DND-41 (cell line): ENCODE data around the gene NUP210L.

Experiments
- EZH2 ChIP-seq: IDR thresholded peaks from 3 replicates; pipeline ENCODE4 v1.6.1; 2012; ENCODE audit warnings: borderline replicate concordance, low read depth, mild to moderate bottlenecking, moderate library complexity, low read length, inconsistent platforms; ENCODE audit not compliant: severe bottlenecking
- TF ChIP-seq, protein P1 (sequence below): IDR thresholded peaks from 2 replicates; pipeline ENCODE4 v1.5.1; 2012; ENCODE audit warnings: borderline replicate concordance, low read length, moderate library complexity, mild to moderate bottlenecking; ENCODE audit not compliant: poor library complexity, severe bottlenecking; ENCODE audit errors: extremely low read depth

DNA sequence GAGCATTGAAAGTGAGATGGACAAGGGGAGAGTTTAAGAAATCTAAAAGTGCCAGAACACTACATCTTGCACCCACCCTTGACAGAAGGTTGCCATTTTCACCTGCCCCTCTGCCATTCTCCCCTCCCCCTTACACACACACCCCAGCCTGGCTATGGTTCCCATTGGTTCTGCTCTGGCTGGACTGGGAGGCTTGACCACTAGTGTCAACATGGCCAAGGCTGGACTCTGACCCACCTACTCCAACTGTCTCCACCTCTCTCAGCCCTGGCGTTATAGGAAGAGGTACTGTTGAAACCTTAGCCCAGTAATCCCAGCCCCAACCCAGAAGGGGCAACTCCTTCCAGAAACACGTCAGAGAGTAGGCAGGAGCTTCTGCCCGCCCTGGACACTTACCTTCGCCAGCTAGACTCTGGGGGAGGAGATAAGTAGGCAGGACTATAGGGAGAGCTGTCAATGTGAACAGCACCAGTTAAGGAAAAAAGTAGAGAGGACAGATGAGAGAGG lies 201.0 kb downstream of the NUP210L start:
- TF ChIP-seq, protein P1, sequence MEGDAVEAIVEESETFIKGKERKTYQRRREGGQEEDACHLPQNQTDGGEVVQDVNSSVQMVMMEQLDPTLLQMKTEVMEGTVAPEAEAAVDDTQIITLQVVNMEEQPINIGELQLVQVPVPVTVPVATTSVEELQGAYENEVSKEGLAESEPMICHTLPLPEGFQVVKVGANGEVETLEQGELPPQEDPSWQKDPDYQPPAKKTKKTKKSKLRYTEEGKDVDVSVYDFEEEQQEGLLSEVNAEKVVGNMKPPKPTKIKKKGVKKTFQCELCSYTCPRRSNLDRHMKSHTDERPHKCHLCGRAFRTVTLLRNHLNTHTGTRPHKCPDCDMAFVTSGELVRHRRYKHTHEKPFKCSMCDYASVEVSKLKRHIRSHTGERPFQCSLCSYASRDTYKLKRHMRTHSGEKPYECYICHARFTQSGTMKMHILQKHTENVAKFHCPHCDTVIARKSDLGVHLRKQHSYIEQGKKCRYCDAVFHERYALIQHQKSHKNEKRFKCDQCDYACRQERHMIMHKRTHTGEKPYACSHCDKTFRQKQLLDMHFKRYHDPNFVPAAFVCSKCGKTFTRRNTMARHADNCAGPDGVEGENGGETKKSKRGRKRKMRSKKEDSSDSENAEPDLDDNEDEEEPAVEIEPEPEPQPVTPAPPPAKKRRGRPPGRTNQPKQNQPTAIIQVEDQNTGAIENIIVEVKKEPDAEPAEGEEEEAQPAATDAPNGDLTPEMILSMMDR, result no peak
- no peak for TF ChIP-seq EZH2
